GM18517 (cell line): ENCODE results near the gene TTN.
"Not testable (repeated sequence)": the region's sequence is repeated elsewhere in the genome, so short reads cannot be mapped to it uniquely, and the experiment has no call there.

Experiments
- ATAC-seq: cut with Tn5 transposase; IDR thresholded peaks from one replicate; pipeline ENCODE4 v1.9.1; 2021; ENCODE audit warnings: mild to moderate bottlenecking, moderate library complexity; ENCODE audit not compliant: unreplicated experiment

TTN gene

GRCh38 chr2:178542569-178542968, 264.7 kb downstream of the TTN start:
- no peak for ATAC-seq

GRCh38 chr2:178542161-178542560, 265.1 kb downstream of the TTN start:
- no peak for ATAC-seq

GRCh38 chr2:178536037-178536436, 271.2 kb downstream of the TTN start:
- no peak for ATAC-seq

- no peak for ATAC-seq
These were observed 276.1 kb downstream of the TTN start for GRCh38 chr2:178531168-178531567.

- peak; percentile 98 for ATAC-seq
These were observed 276.5 kb downstream of the TTN start for GRCh38 chr2:178530625-178531142.

GRCh38 chr2:178530131-178530530, 277.1 kb downstream of the TTN start:
- no peak for ATAC-seq

GRCh38 chr2:178529194-178529593, 278.0 kb downstream of the TTN start:
- ATAC-seq, result no peak

- ATAC-seq, result no peak
These were observed 278.6 kb downstream of the TTN start for GRCh38 chr2:178528647-178529046.

- ATAC-seq, result no peak
These were observed 279.6 kb downstream of the TTN start for GRCh38 chr2:178527592-178527991.

GRCh38 chr2:178526256-178526655, 281.0 kb downstream of the TTN start:
- ATAC-seq, result no peak

GRCh38 chr2:178525460-178525859, 281.8 kb downstream of the TTN start:
- not testable (repeated sequence) for ATAC-seq

- ATAC-seq, result not testable (repeated sequence)
These were observed 282.2 kb downstream of the TTN start for GRCh38 chr2:178525010-178525409.

- no peak for ATAC-seq
These were observed 283.6 kb downstream of the TTN start for GRCh38 chr2:178523596-178524134.

- ATAC-seq, result peak; percentile 89
These were observed 284.1 kb downstream of the TTN start for GRCh38 chr2:178522950-178523595.

- no peak for ATAC-seq
These were observed 285.7 kb downstream of the TTN start for GRCh38 chr2:178521304-178522150.

- ATAC-seq, result no peak
These were observed 289.7 kb downstream of the TTN start for GRCh38 chr2:178517496-178517895.

GRCh38 chr2:178514664-178515063, 292.6 kb downstream of the TTN start:
- ATAC-seq, result no peak

- no peak for ATAC-seq
These were observed 293.3 kb downstream of the TTN start for GRCh38 chr2:178513876-178514275.

- ATAC-seq, result no peak
These were observed 294.7 kb downstream of the TTN start for GRCh38 chr2:178512484-178512883.

- ATAC-seq, result no peak
These were observed 296.8 kb downstream of the TTN start for GRCh38 chr2:178510384-178510783.

- ATAC-seq, result no peak
These were observed 298.6 kb downstream of the TTN start for GRCh38 chr2:178508646-178509045.

GRCh38 chr2:178506949-178507348, 300.3 kb downstream of the TTN start:
- no peak for ATAC-seq
